HepG2 (cell line): ENCODE measurements around the gene IFI30. TPM values are rescaled to one million over a fixed set of nuclear protein-coding genes. Genes with fewer than 3 reads are reported as not detected.

Experiments
- CTCF ChIP-seq: sonication (generic); formaldehyde crosslinking; IDR thresholded peaks from 2 replicates; pipeline ENCODE4 v1.5.0; 2020; ENCODE audit warnings: mild to moderate bottlenecking, missing genetic modification reagents, moderate library complexity
- FOXM1 ChIP-seq: sonication (generic); formaldehyde crosslinking; IDR thresholded peaks from 2 replicates; pipeline ENCODE4 v1.5.0; 2020; ENCODE audit warnings: missing genetic modification reagents
- GABPB1 ChIP-seq: IDR thresholded peaks from 2 replicates; pipeline ENCODE4 v1.6.1; 2016; ENCODE audit warnings: mild to moderate bottlenecking, missing genetic modification reagents, moderate library complexity, missing compliant biosample characterization
- LCORL ChIP-seq, 2 experiments: fragments of 450-650 bp in 1 of 2; sonication (generic) in 1 of 2; formaldehyde crosslinking in 1 of 2; IDR thresholded peaks; 2 replicates each; pipeline versions ENCODE4 v1.5.0 to v1.6.1; 2017 to 2020; ENCODE audit warnings: antibody characterized with exemption in 1 of 2, missing genetic modification reagents in 1 of 2
- PHF5A ChIP-seq: IDR thresholded peaks from one replicate; pipeline ENCODE4 v1.6.1; 2018; ENCODE audit warnings: low read depth, missing genetic modification reagents; ENCODE audit not compliant: unreplicated experiment
- SMAD1 ChIP-seq: sonication (generic); formaldehyde crosslinking; IDR thresholded peaks from 2 replicates; pipeline ENCODE4 v1.4.0; 2020; ENCODE audit warnings: missing genetic modification reagents, low read depth, mild to moderate bottlenecking, borderline replicate concordance
- TBL1XR1 ChIP-seq: fragments of 150-350 bp; IDR thresholded peaks from 2 replicates; pipeline ENCODE4 v1.6.1; 2014; ENCODE audit warnings: borderline replicate concordance, low read length; ENCODE audit not compliant: partially characterized antibody
- WIZ ChIP-seq: sonication (generic); formaldehyde crosslinking; IDR thresholded peaks from 2 replicates; pipeline ENCODE4 v1.5.1; 2020; ENCODE audit warnings: mild to moderate bottlenecking, missing genetic modification reagents
- ZBTB10 ChIP-seq: sonication (generic); formaldehyde crosslinking; IDR thresholded peaks from 2 replicates; pipeline ENCODE4 v1.4.0; 2020; ENCODE audit warnings: missing genetic modification reagents, borderline replicate concordance
- ZBTB25 ChIP-seq: IDR thresholded peaks from 2 replicates; pipeline ENCODE4 v1.6.1; 2018; ENCODE audit warnings: missing genetic modification reagents
- ZBTB7B ChIP-seq: sonication (generic); formaldehyde crosslinking; IDR thresholded peaks from 2 replicates; pipeline ENCODE4 v1.4.0; 2020; ENCODE audit warnings: missing genetic modification reagents
- ZNF343 ChIP-seq: sonication (generic); formaldehyde crosslinking; IDR thresholded peaks from 2 replicates; pipeline ENCODE4 v1.4.0; 2020; ENCODE audit warnings: mild to moderate bottlenecking, missing genetic modification reagents
- ZNF383 ChIP-seq: sonication (generic); formaldehyde crosslinking; IDR thresholded peaks from 2 replicates; pipeline ENCODE4 v1.4.0; 2020; ENCODE audit warnings: missing genetic modification reagents, mild to moderate bottlenecking, borderline replicate concordance
- ZNF513 ChIP-seq: sonication (generic); formaldehyde crosslinking; conservative IDR thresholded peaks from 2 replicates; pipeline ENCODE4 v1.5.0; 2020; ENCODE audit warnings: missing genetic modification reagents
- ZNF674 ChIP-seq: sonication (generic); formaldehyde crosslinking; IDR thresholded peaks from 2 replicates; pipeline ENCODE4 v1.5.0; 2020; ENCODE audit warnings: low read depth, mild to moderate bottlenecking, missing genetic modification reagents
- ZNF691 ChIP-seq: sonication (generic); formaldehyde crosslinking; IDR thresholded peaks from 2 replicates; pipeline ENCODE4 v1.4.0; 2020; ENCODE audit warnings: missing genetic modification reagents, low read depth, mild to moderate bottlenecking, borderline replicate concordance
- ZSCAN29 ChIP-seq: sonication (generic); formaldehyde crosslinking; conservative IDR thresholded peaks from 2 replicates; pipeline ENCODE4 v1.4.0; 2020; ENCODE audit warnings: mild to moderate bottlenecking, missing genetic modification reagents
- polyA plus RNA-seq, 8 experiments: library from polyadenylated mRNA; depleted of rRNA in 3 of 8; stranded (reverse) in 7 of 8; unstranded in 1 of 8; fragments of >200 nt; fragmentation: Illumina TruSeq in 4 of 8; extraction: Trizol in 4 of 8; gene quantifications; 2 replicates each; pipeline versions ENCODE4 v1.2.1 to v1.2.3, GENCODE V29; 2011 to 2016; ENCODE audit warnings: low read depth in 4 of 8, missing spikeins in 1 of 8, mixed read lengths in 1 of 8; ENCODE audit not compliant: insufficient read depth in 1 of 8
- total RNA-seq, 5 experiments: library from RNA; depleted of rRNA; stranded (reverse); fragments of >200 nt; fragmentation: Illumina TruSeq; extraction: Trizol; gene quantifications; 2 replicates each; pipeline ENCODE4 v1.2.3, GENCODE V29; 2016; ENCODE audit warnings: low read depth in 1 of 5
- TF ChIP-seq, protein P1 (sequence below): IDR thresholded peaks from 2 replicates; pipeline ENCODE4 v1.6.1; 2018; ENCODE audit warnings: missing genetic modification reagents, mild to moderate bottlenecking, missing compliant biosample characterization

The IFI30 gene
- total and polyA plus RNA-seq, 2 of the 13 experiments (the other 11 are each of a cell fraction or from before 2014, with no cell fraction given): 25.0 to 79.4 TPM

- no peak for TF ChIP-seq TBL1XR1
- TF ChIP-seq PHF5A (CRISPR knock-in tag): no peak
- TF ChIP-seq ZBTB25: peak; percentile 25; the same call in 1 of the 2 replicates
- no peak for TF ChIP-seq ZNF513 (CRISPR knock-in tag)
- no peak for TF ChIP-seq ZBTB7B (CRISPR knock-in tag)
- no peak for TF ChIP-seq FOXM1 (CRISPR knock-in tag)
- no peak for TF ChIP-seq ZSCAN29 (CRISPR knock-in tag)
- TF ChIP-seq CTCF (CRISPR knock-in tag): no peak; the same call in 1 of the 2 replicates
- no peak for TF ChIP-seq ZNF674
- TF ChIP-seq ZNF691: no peak
- TF ChIP-seq ZNF383 (CRISPR knock-in tag): no peak
- TF ChIP-seq ZNF343: no peak
- TF ChIP-seq WIZ (CRISPR knock-in tag): no peak
- TF ChIP-seq ZBTB10 (CRISPR knock-in tag): no peak
- no peak for TF ChIP-seq SMAD1 (CRISPR knock-in tag)
- peak; percentile 69 for TF ChIP-seq GABPB1
- TF ChIP-seq, protein P1, sequence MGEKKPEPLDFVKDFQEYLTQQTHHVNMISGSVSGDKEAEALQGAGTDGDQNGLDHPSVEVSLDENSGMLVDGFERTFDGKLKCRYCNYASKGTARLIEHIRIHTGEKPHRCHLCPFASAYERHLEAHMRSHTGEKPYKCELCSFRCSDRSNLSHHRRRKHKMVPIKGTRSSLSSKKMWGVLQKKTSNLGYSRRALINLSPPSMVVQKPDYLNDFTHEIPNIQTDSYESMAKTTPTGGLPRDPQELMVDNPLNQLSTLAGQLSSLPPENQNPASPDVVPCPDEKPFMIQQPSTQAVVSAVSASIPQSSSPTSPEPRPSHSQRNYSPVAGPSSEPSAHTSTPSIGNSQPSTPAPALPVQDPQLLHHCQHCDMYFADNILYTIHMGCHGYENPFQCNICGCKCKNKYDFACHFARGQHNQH (CRISPR knock-in tag): no peak
- TF ChIP-seq LCORL (IDR thresholded peaks at IDR 0.05): no peak
- peak; percentile 72; the same call in 1 of the 2 replicates for TF ChIP-seq LCORL (CRISPR knock-in tag; IDR thresholded peaks at IDR 0.05)
Measured at GRCh38 chr19:18192673-18193387, 19.2 kb downstream of the IFI30 start, which contains the start of gene MPV17L2 (continued).
